ENCODE results near the gene FBLN1.

DNA sequence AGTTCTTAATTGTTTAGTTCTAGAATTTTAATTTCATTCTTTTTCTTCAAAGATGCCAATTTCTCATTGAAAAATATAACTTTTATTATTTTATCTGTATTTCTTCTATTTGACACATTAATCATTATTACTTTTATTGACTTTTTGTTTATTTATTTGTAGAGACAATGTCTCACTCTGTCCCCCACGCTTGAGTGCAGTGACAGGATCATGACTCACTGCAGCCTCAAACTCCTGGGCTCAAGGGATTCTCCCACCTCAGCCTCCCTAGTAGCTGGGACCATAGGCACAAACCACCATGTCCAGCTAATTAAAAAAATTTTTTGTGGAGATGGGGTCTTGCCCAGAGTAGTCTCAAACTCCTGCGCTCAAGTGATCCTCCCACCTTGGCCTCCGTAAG is 30.3 kb upstream of the FBLN1 start:
- TF ChIP-seq EP300 (IDR thresholded peaks at IDR 0.05; ENCODE audit: borderline replicate concordance in 1 of 2, low read depth in 2 of 2, low read length in 2 of 2), result no peak
- no peak for TF ChIP-seq JUND (IDR thresholded peaks at IDR 0.05; ENCODE audit: low read length)
- TF ChIP-seq RFX5 (IDR thresholded peaks at IDR 0.05; ENCODE audit: borderline replicate concordance, low read depth, low read length), result no peak
- no peak for TF ChIP-seq POLR2A (IDR thresholded peaks at IDR 0.05; ENCODE audit: control extremely low read depth in 1 of 2, low read depth in 2 of 2, low read length in 2 of 2)
- no peak for TF ChIP-seq CTCF (IDR thresholded peaks at IDR 0.05; ENCODE audit: control extremely low read depth in 1 of 3, insufficient read depth in 1 of 3, low read depth in 1 of 3, low read length in 3 of 3)
- TF ChIP-seq SIN3A (conservative IDR thresholded peaks at IDR 0.05 in 1 of 2, IDR thresholded peaks at IDR 0.05 in 1 of 2; ENCODE audit: low read depth in 1 of 2, low read length in 2 of 2), result no peak
- TF ChIP-seq YY1 (IDR thresholded peaks at IDR 0.05; ENCODE audit: low read depth, low read length), result no peak
- no peak for TF ChIP-seq TAF1 (IDR thresholded peaks at IDR 0.05; ENCODE audit: low read depth, low read length)
- no peak for TF ChIP-seq POLR2AphosphoS5 (IDR thresholded peaks at IDR 0.05; ENCODE audit: low read depth, low read length)
- no peak for TF ChIP-seq EZH2 (IDR thresholded peaks at IDR 0.05; ENCODE audit: low read depth, low read length, severe bottlenecking)
- TF ChIP-seq, protein P1, sequence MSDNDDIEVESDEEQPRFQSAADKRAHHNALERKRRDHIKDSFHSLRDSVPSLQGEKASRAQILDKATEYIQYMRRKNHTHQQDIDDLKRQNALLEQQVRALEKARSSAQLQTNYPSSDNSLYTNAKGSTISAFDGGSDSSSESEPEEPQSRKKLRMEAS (IDR thresholded peaks at IDR 0.05), result no peak
- TF ChIP-seq ZNF274 (IDR thresholded peaks at IDR 0.05; ENCODE audit: borderline replicate concordance, extremely low read depth, low read length), result no peak
- no peak for TF ChIP-seq FOSL1 (IDR thresholded peaks at IDR 0.05; ENCODE audit: insufficient read depth, low read depth, low read length)

Data from H1 (cell line).